Measurements from ENCODE around the gene VWA8.
"Not testable (repeated sequence)": the region's sequence is repeated elsewhere in the genome, so short reads cannot be mapped to it uniquely, and the experiment has no call there.

The VWA8 gene

GRCh38 chr13:41655997-41656396, 304.9 kb downstream of the VWA8 start:
- H3K4me3 ChIP-seq (ENCODE audit: low read length), result no peak overlapping the region
- H3K9me3 ChIP-seq (ENCODE audit: control insufficient read depth, low read length), result no peaks in the 10 kb centered on the region
- H3K9ac ChIP-seq (ENCODE audit: low read length), result no peak overlapping the region
- no peak for DNase-seq (ENCODE audit: low read depth)
- peaks cover 23% of the 10 kb centered on the region for H3K4me1 ChIP-seq (ENCODE audit: control insufficient read depth, insufficient read depth, low read length)
- no peaks in the 10 kb centered on the region for H3K36me3 ChIP-seq (ENCODE audit: control insufficient read depth, insufficient read depth, low read length, severe bottlenecking)
- H3K27me3 ChIP-seq (replicated peaks; ENCODE audit: control insufficient read depth, insufficient read depth, low read length), result no peaks in the 10 kb centered on the region

GRCh38 chr13:41654796-41655195, 306.1 kb downstream of the VWA8 start:
- H3K27me3 ChIP-seq (replicated peaks; ENCODE audit: control insufficient read depth, insufficient read depth, low read length), result no peaks in the 10 kb centered on the region
- no peaks in the 10 kb centered on the region for H3K36me3 ChIP-seq (ENCODE audit: control insufficient read depth, insufficient read depth, low read length, severe bottlenecking)
- H3K9me3 ChIP-seq (ENCODE audit: control insufficient read depth, low read length), result no peaks in the 10 kb centered on the region
- H3K9ac ChIP-seq (ENCODE audit: low read length), result no peak overlapping the region
- peaks cover 23% of the 10 kb centered on the region for H3K4me1 ChIP-seq (ENCODE audit: control insufficient read depth, insufficient read depth, low read length)
- DNase-seq (ENCODE audit: low read depth), result no peak
- H3K4me3 ChIP-seq (ENCODE audit: low read length), result no peak overlapping the region

- H3K9ac ChIP-seq (ENCODE audit: low read length), result peak overlapping the region; percentile 41
- DNase-seq (ENCODE audit: low read depth), result peak; percentile 82
Measured at GRCh38 chr13:41652735-41653361, 308.1 kb downstream of the VWA8 start.

GRCh38 chr13:41651413-41652058, 309.4 kb downstream of the VWA8 start:
- Histone ChIP-seq H3K27me3 (replicated peaks; ENCODE audit: control insufficient read depth, insufficient read depth, low read length) (no peaks in the 10 kb centered on the region), H3K36me3 (ENCODE audit: control insufficient read depth, insufficient read depth, low read length, severe bottlenecking) (no peaks in the 10 kb centered on the region), H3K9ac (ENCODE audit: low read length) (peak overlapping the region; percentile 41), H3K9me3 (ENCODE audit: control insufficient read depth, low read length) (no peaks in the 10 kb centered on the region), H3K4me1 (ENCODE audit: control insufficient read depth, insufficient read depth, low read length) (peaks cover 25% of the 10 kb centered on the region), H3K4me3 (ENCODE audit: low read length) (no peak overlapping the region)
- no peak for DNase-seq (ENCODE audit: low read depth)

More at GRCh38 chr13:41652735-41653361, 308.1 kb downstream of the VWA8 start:
- Histone ChIP-seq H3K36me3 (ENCODE audit: control insufficient read depth, insufficient read depth, low read length, severe bottlenecking) (no peaks in the 10 kb centered on the region), H3K27me3 (replicated peaks; ENCODE audit: control insufficient read depth, insufficient read depth, low read length) (no peaks in the 10 kb centered on the region), H3K4me1 (ENCODE audit: control insufficient read depth, insufficient read depth, low read length) (peaks cover 21% of the 10 kb centered on the region), H3K4me3 (ENCODE audit: low read length) (no peak overlapping the region), H3K9me3 (ENCODE audit: control insufficient read depth, low read length) (no peaks in the 10 kb centered on the region)

GRCh38 chr13:41650706-41651105, 310.2 kb downstream of the VWA8 start:
- no peak overlapping the region for H3K4me3 ChIP-seq (ENCODE audit: low read length)
- peaks cover 32% of the 10 kb centered on the region for H3K4me1 ChIP-seq (ENCODE audit: control insufficient read depth, insufficient read depth, low read length)
- no peak overlapping the region for H3K9ac ChIP-seq (ENCODE audit: low read length)
- no peak for DNase-seq (ENCODE audit: low read depth)
- no peaks in the 10 kb centered on the region for H3K27me3 ChIP-seq (replicated peaks; ENCODE audit: control insufficient read depth, insufficient read depth, low read length)
- H3K36me3 ChIP-seq (ENCODE audit: control insufficient read depth, insufficient read depth, low read length, severe bottlenecking), result no peaks in the 10 kb centered on the region
- H3K9me3 ChIP-seq (ENCODE audit: control insufficient read depth, low read length), result no peaks in the 10 kb centered on the region

GRCh38 chr13:41649659-41650058, 311.2 kb downstream of the VWA8 start:
- H3K4me1 ChIP-seq (ENCODE audit: control insufficient read depth, insufficient read depth, low read length), result peaks cover 40% of the 10 kb centered on the region
- no peaks in the 10 kb centered on the region for H3K27me3 ChIP-seq (replicated peaks; ENCODE audit: control insufficient read depth, insufficient read depth, low read length)
- H3K36me3 ChIP-seq (ENCODE audit: control insufficient read depth, insufficient read depth, low read length, severe bottlenecking), result no peaks in the 10 kb centered on the region
- no peak overlapping the region for H3K9ac ChIP-seq (ENCODE audit: low read length)
- peak; percentile 47 for DNase-seq (ENCODE audit: low read depth)
- H3K4me3 ChIP-seq (ENCODE audit: low read length), result no peak overlapping the region
- H3K9me3 ChIP-seq (ENCODE audit: control insufficient read depth, low read length), result no peaks in the 10 kb centered on the region

- DNase-seq (ENCODE audit: low read depth), result peak; percentile 55
- Histone ChIP-seq H3K9me3 (ENCODE audit: control insufficient read depth, low read length) (no peaks in the 10 kb centered on the region), H3K36me3 (ENCODE audit: control insufficient read depth, insufficient read depth, low read length, severe bottlenecking) (no peaks in the 10 kb centered on the region), H3K9ac (ENCODE audit: low read length) (no peak overlapping the region), H3K4me1 (ENCODE audit: control insufficient read depth, insufficient read depth, low read length) (peaks cover 45% of the 10 kb centered on the region), H3K4me3 (ENCODE audit: low read length) (no peak overlapping the region), H3K27me3 (replicated peaks; ENCODE audit: control insufficient read depth, insufficient read depth, low read length) (no peaks in the 10 kb centered on the region)
Measured at GRCh38 chr13:41648314-41648935, 312.5 kb downstream of the VWA8 start.

- Histone ChIP-seq H3K9ac (ENCODE audit: low read length) (peak overlapping the region; percentile 18), H3K4me1 (ENCODE audit: control insufficient read depth, insufficient read depth, low read length) (peaks cover 45% of the 10 kb centered on the region)
- not testable (repeated sequence) for H3K4me3 ChIP-seq (ENCODE audit: low read length); DNase-seq (ENCODE audit: low read depth); H3K9me3 ChIP-seq (ENCODE audit: control insufficient read depth, low read length); H3K36me3 ChIP-seq (ENCODE audit: control insufficient read depth, insufficient read depth, low read length, severe bottlenecking); H3K27me3 ChIP-seq (replicated peaks; ENCODE audit: control insufficient read depth, insufficient read depth, low read length)
Measured at GRCh38 chr13:41647699-41648313, 313.1 kb downstream of the VWA8 start.

GRCh38 chr13:41645331-41645730, 315.6 kb downstream of the VWA8 start:
- Histone ChIP-seq H3K9me3 (ENCODE audit: control insufficient read depth, low read length) (no peaks in the 10 kb centered on the region), H3K4me1 (ENCODE audit: control insufficient read depth, insufficient read depth, low read length) (peaks cover 40% of the 10 kb centered on the region), H3K36me3 (ENCODE audit: control insufficient read depth, insufficient read depth, low read length, severe bottlenecking) (no peaks in the 10 kb centered on the region), H3K27me3 (replicated peaks; ENCODE audit: control insufficient read depth, insufficient read depth, low read length) (no peaks in the 10 kb centered on the region), H3K9ac (ENCODE audit: low read length) (peak overlapping the region; percentile 35), H3K4me3 (ENCODE audit: low read length) (no peak overlapping the region)
- DNase-seq (ENCODE audit: low read depth), result peak; percentile 88

GRCh38 chr13:41644742-41645141, 316.2 kb downstream of the VWA8 start:
- no peak for DNase-seq (ENCODE audit: low read depth)
- peak overlapping the region; percentile 23 for H3K4me3 ChIP-seq (ENCODE audit: low read length)
- H3K27me3 ChIP-seq (replicated peaks; ENCODE audit: control insufficient read depth, insufficient read depth, low read length), result no peaks in the 10 kb centered on the region
- H3K36me3 ChIP-seq (ENCODE audit: control insufficient read depth, insufficient read depth, low read length, severe bottlenecking), result no peaks in the 10 kb centered on the region
- H3K9me3 ChIP-seq (ENCODE audit: control insufficient read depth, low read length), result no peaks in the 10 kb centered on the region
- peak overlapping the region; percentile 57 for H3K9ac ChIP-seq (ENCODE audit: low read length)
- H3K4me1 ChIP-seq (ENCODE audit: control insufficient read depth, insufficient read depth, low read length), result peaks cover 46% of the 10 kb centered on the region

- H3K9me3 ChIP-seq (ENCODE audit: control insufficient read depth, low read length), result no peaks in the 10 kb centered on the region
- peaks cover 52% of the 10 kb centered on the region for H3K4me1 ChIP-seq (ENCODE audit: control insufficient read depth, insufficient read depth, low read length)
- DNase-seq (ENCODE audit: low read depth), result no peak
- no peaks in the 10 kb centered on the region for H3K36me3 ChIP-seq (ENCODE audit: control insufficient read depth, insufficient read depth, low read length, severe bottlenecking)
- H3K27me3 ChIP-seq (replicated peaks; ENCODE audit: control insufficient read depth, insufficient read depth, low read length), result no peaks in the 10 kb centered on the region
- no peak overlapping the region for H3K9ac ChIP-seq (ENCODE audit: low read length)
- H3K4me3 ChIP-seq (ENCODE audit: low read length), result no peak overlapping the region
Measured at GRCh38 chr13:41643507-41643906, 317.4 kb downstream of the VWA8 start.
